A549 (cell line): Measurements from ENCODE around the gene MT2A. TPM values are rescaled to one million over a fixed set of nuclear protein-coding genes. Genes with fewer than 3 reads are reported as not detected.
A peak's percentile ranks its signal among the peaks of the same experiment; 100 is the strongest.

Source experiments
- ATAC-seq, 2 experiments: fragments of 200-7000 bp in 1 of 2; fragments of >200 bp in 1 of 2; cut with Nextera tagmentation in 1 of 2; cut with Tn5 transposase in 1 of 2; 3 replicates each; pipeline versions ENCODE4 v1.8.0 to v1.9.1; 2018 to 2020; ENCODE audit warnings: mild to moderate bottlenecking in 1 of 2, moderate library complexity in 1 of 2
- CTCF ChIA-PET: fragments of 300-600 bp; sonication (Branson Sonifier 250); formaldehyde crosslinking; extraction: SDS; loops from one replicate; lab custom pipeline; 2021; ENCODE audit warnings: antibody characterized with exemption, inconsistent platforms; lab: Yijun Ruan, JAX
- POLR2A ChIA-PET: fragments of 350-600 bp; formaldehyde crosslinking; extraction: SDS; loops from one replicate; lab custom pipeline; 2021; ENCODE audit warnings: antibody characterized with exemption, inconsistent platforms; lab: Yijun Ruan, JAX
- DNase-seq, 2 experiments: peaks; one replicate each; pipeline versions ENCODE4 v3.0.0 to v3.0.0-alpha.2; 2011 to 2016; ENCODE audit warnings: low read depth in 1 of 2, low spot score in 1 of 2
- FAIRE-seq: peaks from 2 replicates; lab custom pipeline; 2011; peaks lifted over from hg19 to GRCh38; lab: Jason Lieb, UNC
- H3K27ac ChIP-seq, 2 experiments: fragments of >200 bp; sonication (Bioruptor Twin); formaldehyde crosslinking; 3 replicates each; pipeline ENCODE4 v1.5.1; 2016 to 2017
- H3K4me1 ChIP-seq: fragments of >200 bp; sonication (Bioruptor Twin); formaldehyde crosslinking; 3 replicates; pipeline ENCODE4 v1.6.1; 2016
- H3K4me2 ChIP-seq: fragments of >200 bp; sonication (Bioruptor Twin); formaldehyde crosslinking; 3 replicates; pipeline ENCODE4 v1.6.1; 2016
- H3K4me3 ChIP-seq: fragments of >200 bp; sonication (Bioruptor Twin); formaldehyde crosslinking; 3 replicates; pipeline ENCODE4 v1.5.1; 2016
- H3K9me3 ChIP-seq: fragments of >200 bp; sonication (Bioruptor Twin); formaldehyde crosslinking; 3 replicates; pipeline ENCODE4 v1.6.1; 2016
- BHLHE40 ChIP-seq: IDR thresholded peaks from 2 replicates; pipeline ENCODE4 v1.6.1; 2012; ENCODE audit warnings: low read depth, low read length, inconsistent platforms
- CBX2 ChIP-seq: fragments of 200-600 bp; sonication (generic); IDR thresholded peaks from 2 replicates; pipeline ENCODE4 v1.6.1; 2016; ENCODE audit warnings: low read depth, mild to moderate bottlenecking, borderline replicate concordance
- CHD2 ChIP-seq: fragments of 150-350 bp; IDR thresholded peaks from 2 replicates; pipeline ENCODE4 v1.6.1; 2014; ENCODE audit warnings: low read length; ENCODE audit not compliant: partially characterized antibody
- EHMT2 ChIP-seq: fragments of 200-600 bp; sonication (generic); IDR thresholded peaks from 2 replicates; pipeline ENCODE4 v1.6.1; 2016; ENCODE audit warnings: antibody characterized with exemption, low read depth, mild to moderate bottlenecking, moderate library complexity
- ESRRA ChIP-seq: fragments of 150-350 bp; IDR thresholded peaks from 2 replicates; pipeline ENCODE4 v1.6.1; 2014; ENCODE audit warnings: mild to moderate bottlenecking, low read length, borderline replicate concordance
- FOSB ChIP-seq: fragments of 250-450 bp; sonication (Bioruptor Pico); IDR thresholded peaks from 2 replicates; pipeline ENCODE4 v1.5.0; 2020; ENCODE audit warnings: mild to moderate bottlenecking, moderate library complexity
- FOSL2 ChIP-seq, 2 experiments: fragments of 450-650 bp in 1 of 2; fragments of >200 bp in 1 of 2; sonication (Bioruptor Twin) in 1 of 2; formaldehyde crosslinking; IDR thresholded peaks; 2 replicates each; pipeline versions ENCODE4 v1.5.0 to v1.6.1; 2016 to 2020; ENCODE audit warnings: mild to moderate bottlenecking in 1 of 2, moderate library complexity in 1 of 2
- GATA3 ChIP-seq: IDR thresholded peaks from 2 replicates; pipeline ENCODE4 v1.6.1; 2012; ENCODE audit warnings: borderline replicate concordance
- HDAC2 ChIP-seq: fragments of 200-600 bp; sonication (generic); IDR thresholded peaks from 2 replicates; pipeline ENCODE4 v1.6.1; 2016
- HOXB13 ChIP-seq: fragments of 250-450 bp; sonication (Bioruptor Pico); IDR thresholded peaks from 2 replicates; pipeline ENCODE4 v1.5.0; 2020; ENCODE audit warnings: low read depth, mild to moderate bottlenecking, moderate library complexity
- HOXB5 ChIP-seq: fragments of 250-450 bp; sonication (Bioruptor Pico); IDR thresholded peaks from 2 replicates; pipeline ENCODE4 v1.5.0; 2020; ENCODE audit warnings: mild to moderate bottlenecking, moderate library complexity
- MAZ ChIP-seq: fragments of 150-350 bp; IDR thresholded peaks from 2 replicates; pipeline ENCODE4 v1.6.1; 2014; ENCODE audit warnings: antibody characterized with exemption, low read depth, low read length, borderline replicate concordance
- MYC ChIP-seq: IDR thresholded peaks from 2 replicates; pipeline ENCODE4 v1.6.1; 2012; ENCODE audit warnings: mild to moderate bottlenecking, inconsistent platforms, low read length, improper control_type of control experiment, borderline replicate concordance
- PHF8 ChIP-seq: fragments of 200-600 bp; sonication (generic); IDR thresholded peaks from 2 replicates; pipeline ENCODE4 v1.6.1; 2016; ENCODE audit warnings: low read depth, mild to moderate bottlenecking, antibody characterized with exemption, moderate library complexity, borderline replicate concordance
- RAD21 ChIP-seq, 2 experiments: fragments of >200 bp in 1 of 2; sonication (Bioruptor Twin) in 1 of 2; formaldehyde crosslinking in 1 of 2; IDR thresholded peaks in 1 of 2; conservative IDR thresholded peaks in 1 of 2; 2 replicates in 1 of 2; 3 replicates in 1 of 2; pipeline ENCODE4 v1.6.1; 2012 to 2018; ENCODE audit warnings: inconsistent platforms in 1 of 2
- RARB ChIP-seq: fragments of 250-450 bp; sonication (Bioruptor Pico); IDR thresholded peaks from 2 replicates; pipeline ENCODE4 v1.8.0; 2021; ENCODE audit warnings: mild to moderate bottlenecking, moderate library complexity
- SREBF2 ChIP-seq: fragments of 450-650 bp; IDR thresholded peaks from 2 replicates; pipeline ENCODE4 v1.6.1; 2014; ENCODE audit warnings: mild to moderate bottlenecking, moderate library complexity
- ZC3H11A ChIP-seq: fragments of 450-650 bp; IDR thresholded peaks from 2 replicates; pipeline ENCODE4 v1.6.1; 2014; ENCODE audit warnings: antibody characterized with exemption, mild to moderate bottlenecking
- WGBS: methylation state at CpG from one replicate; pipeline ENCODE4 v1.1.6; 2017; ENCODE audit errors: missing lambda C conversion rate; 5-methylcytosine and 5-hydroxymethylcytosine counted together
- polyA plus RNA-seq, 4 experiments: library from polyadenylated mRNA; depleted of rRNA in 3 of 4; stranded (reverse); fragments of >200 nt; fragmentation: RNase III in 1 of 4; extraction: RNeasy Plus Mini Kit Qiagen cat#74134 plus additional on column Dnase treatment in 1 of 4; gene quantifications; 2 replicates in 3 of 4; 3 replicates in 1 of 4; pipeline ENCODE4 v1.2.3, GENCODE V29; 2011 to 2017
- TF ChIP-seq, protein P1 (sequence below): fragments of 450-650 bp; IDR thresholded peaks from 2 replicates; pipeline ENCODE4 v1.6.1; 2014; ENCODE audit warnings: antibody characterized with exemption
- TF ChIP-seq, protein P2 (sequence below): fragments of >200 bp; sonication (Bioruptor Twin); formaldehyde crosslinking; IDR thresholded peaks from 2 replicates; pipeline ENCODE4 v1.6.1; 2016

MT2A gene
- polyA plus RNA-seq, 2 of the 4 experiments (the other 2 are of a cell fraction), result 39.1 to 305 TPM

DNA sequence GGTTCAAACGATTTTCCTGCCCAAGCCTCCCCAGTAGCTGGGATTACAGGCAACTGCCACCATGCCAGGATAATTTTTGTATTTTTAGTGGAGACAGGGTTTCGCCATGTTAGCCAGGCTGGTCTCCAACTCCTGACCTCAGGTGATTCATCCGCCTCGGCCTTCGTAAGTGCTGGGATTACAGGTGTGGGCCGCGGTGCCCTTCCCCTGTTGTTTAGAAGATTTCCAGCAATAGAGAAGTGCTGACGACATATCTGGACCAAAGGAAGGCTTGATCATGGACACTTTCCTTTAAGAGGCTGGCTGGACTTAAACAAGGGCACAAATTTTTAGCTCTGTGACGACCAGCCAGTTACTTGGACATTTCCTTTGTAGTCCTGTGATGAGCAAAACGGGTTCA, 22.8 kb downstream of the MT2A start (continued):
- TF ChIP-seq FOSL2 (IDR thresholded peaks at IDR 0.05) (no peak), FOSL2 (CRISPR knock-in tag; IDR thresholded peaks at IDR 0.05) (no peak), BHLHE40 (no peak), EHMT2 (no peak)
- TF ChIP-seq, protein P1, sequence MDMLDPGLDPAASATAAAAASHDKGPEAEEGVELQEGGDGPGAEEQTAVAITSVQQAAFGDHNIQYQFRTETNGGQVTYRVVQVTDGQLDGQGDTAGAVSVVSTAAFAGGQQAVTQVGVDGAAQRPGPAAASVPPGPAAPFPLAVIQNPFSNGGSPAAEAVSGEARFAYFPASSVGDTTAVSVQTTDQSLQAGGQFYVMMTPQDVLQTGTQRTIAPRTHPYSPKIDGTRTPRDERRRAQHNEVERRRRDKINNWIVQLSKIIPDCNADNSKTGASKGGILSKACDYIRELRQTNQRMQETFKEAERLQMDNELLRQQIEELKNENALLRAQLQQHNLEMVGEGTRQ, result no peak

DNA sequence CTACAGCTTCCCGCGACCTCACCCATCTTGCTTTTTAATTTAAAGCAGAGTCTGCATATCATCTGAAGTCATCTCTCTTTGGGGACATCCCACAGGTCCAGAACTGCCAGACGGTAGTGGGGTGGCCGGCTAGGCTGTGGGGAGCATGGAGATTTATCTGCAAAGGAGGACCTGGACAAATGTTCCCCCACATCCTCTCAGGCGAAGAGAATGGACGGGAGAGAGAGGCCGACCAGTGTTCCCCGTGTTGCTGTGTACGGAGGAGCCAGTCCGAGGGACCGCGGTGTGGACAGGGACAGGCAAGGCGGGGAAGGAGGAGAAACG, 23.4 kb downstream of the MT2A start:
- H3K4me1 ChIP-seq, result peaks cover 10% of the 10 kb centered on the region
- ATAC-seq (no peak), FAIRE-seq (no peak), DNase-seq (no peak)
- 91% methylated on average over 14 of the region's 14 CpGs for WGBS
- no peaks in the 10 kb centered on the region for H3K9me3 ChIP-seq
- no peak for TF ChIP-seq ESRRA
- no peak overlapping the region for H3K27ac ChIP-seq
- CTCF ChIA-PET, result interaction anchor here (1.5 to 2.6 kb wide), 2 partner anchors 11 to 24 kb away, joined by 4 to 16 read pairs; no protein-coding TSS in a partner anchor
- H3K4me3 ChIP-seq, result no peak overlapping the region
- POLR2A ChIA-PET, result no interaction called here
- H3K4me2 ChIP-seq, result no peak overlapping the region

DNA sequence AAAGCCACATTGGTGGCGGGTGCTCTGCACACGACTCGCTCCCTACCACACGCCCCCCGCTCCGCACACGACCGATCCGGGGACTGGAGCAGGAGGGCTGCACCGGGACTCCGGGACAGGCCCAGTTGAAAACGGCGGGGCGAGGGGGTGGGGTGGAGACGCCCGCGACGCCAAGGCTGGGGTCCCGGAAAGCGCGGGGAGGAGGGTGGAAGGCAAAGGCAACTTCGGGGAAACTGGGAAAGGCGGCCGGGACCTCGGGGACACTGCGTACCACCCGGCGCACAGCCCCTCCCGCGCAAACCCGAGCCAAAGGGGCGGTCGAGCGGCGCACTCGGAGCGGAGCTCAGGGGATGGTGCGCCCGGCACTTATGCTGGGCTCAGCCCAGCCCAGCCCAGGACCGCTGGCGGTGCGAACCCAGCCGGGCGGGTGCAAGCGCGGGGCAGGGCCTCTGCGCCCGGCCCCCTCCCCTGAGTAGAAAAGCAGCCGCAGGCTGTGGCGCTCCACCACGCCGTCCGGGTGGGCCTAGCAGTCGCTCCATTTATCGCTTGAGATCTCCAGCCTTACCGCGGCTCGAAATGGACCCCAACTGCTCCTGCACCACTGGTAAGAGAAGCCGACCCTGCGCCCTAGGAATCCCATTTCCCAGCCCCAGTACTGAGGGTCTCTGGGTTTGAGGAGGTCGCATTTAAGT, 23.9 kb downstream of the MT2A start, which contains the start of gene MT1M:
Gene MT1M, plus strand, starts transcription at position 504 of the 692 bp plus-strand sequence. Its CDS starts 73 bp downstream, at position 577.
- no peak for ATAC-seq
- no peaks in the 10 kb centered on the region for H3K9me3 ChIP-seq
- ChIA-PET CTCF (interaction anchor here (1.5 to 25.6 kb wide), 3 partner anchors 11 to 24 kb away, joined by 4 to 340 read pairs (median 16); partner anchors contain the start of gene MT2A), POLR2A (no interaction called here)
- 89% methylated on average over 51 of the region's 61 CpGs for WGBS
- no peak within 1 kb of the TSS for H3K27ac ChIP-seq
- H3K4me1 ChIP-seq, result peaks cover 5% of the 10 kb centered on the region
- no peak for FAIRE-seq
- no peak for TF ChIP-seq ZC3H11A
- no peak for TF ChIP-seq HOXB13
- TF ChIP-seq MYC, result no peak
- TF ChIP-seq CBX2, result no peak
- no peak for TF ChIP-seq RAD21 (conservative IDR thresholded peaks at IDR 0.05 in 1 of 2, IDR thresholded peaks at IDR 0.05 in 1 of 2)
- TF ChIP-seq CHD2, result no peak
- TF ChIP-seq GATA3, result no peak
- TF ChIP-seq, protein P2, sequence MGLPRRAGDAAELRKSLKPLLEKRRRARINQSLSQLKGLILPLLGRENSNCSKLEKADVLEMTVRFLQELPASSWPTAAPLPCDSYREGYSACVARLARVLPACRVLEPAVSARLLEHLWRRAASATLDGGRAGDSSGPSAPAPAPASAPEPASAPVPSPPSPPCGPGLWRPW, result no peak
- TF ChIP-seq SREBF2, result no peak
- TF ChIP-seq RARB (CRISPR knock-in tag), result no peak
- no peak for TF ChIP-seq FOSB (CRISPR knock-in tag)
- TF ChIP-seq HDAC2, result no peak
- TF ChIP-seq MAZ, result no peak
- no peak for TF ChIP-seq PHF8
- H3K4me2 ChIP-seq, result no peak within 1 kb of the TSS
- no peak within 1 kb of the TSS for H3K4me3 ChIP-seq
- no peak for DNase-seq

DNA sequence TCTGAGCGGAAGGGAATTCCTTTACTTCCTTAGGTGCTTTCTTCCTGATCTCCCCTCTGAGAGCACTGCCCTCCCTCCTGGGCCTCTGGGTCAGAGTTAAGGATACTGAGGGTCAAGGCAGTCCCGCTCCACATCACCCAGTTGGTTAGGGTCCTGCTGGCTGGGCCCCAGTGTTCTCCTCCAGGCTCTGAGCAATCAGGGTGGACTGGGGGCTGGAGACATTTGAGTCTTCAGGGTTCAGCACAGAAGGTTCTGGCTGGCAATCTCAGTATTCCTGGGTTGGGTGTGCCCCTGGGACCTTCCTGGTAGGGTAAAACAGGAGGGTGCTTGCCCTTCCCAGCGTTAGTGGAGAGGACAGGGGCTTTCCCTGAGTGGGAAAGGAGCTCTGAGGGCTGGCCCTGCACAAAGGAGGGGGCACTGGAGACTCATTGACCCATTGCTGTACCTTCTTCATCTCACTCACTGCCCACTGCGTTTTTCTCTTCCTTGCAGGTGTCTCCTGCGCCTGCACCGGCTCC, 24.5 kb downstream of the MT2A start:
- 78% methylated on average over 6 of the region's 6 CpGs for WGBS
- no peak for FAIRE-seq
- Histone ChIP-seq H3K4me2 (no peak overlapping the region), H3K4me3 (no peak overlapping the region), H3K4me1 (no peaks in the 10 kb centered on the region), H3K9me3 (no peaks in the 10 kb centered on the region), H3K27ac (no peak overlapping the region)
- no peak for DNase-seq
- TF ChIP-seq PHF8 (no peak), HOXB5 (CRISPR knock-in tag) (no peak), MYC (no peak), RAD21 (conservative IDR thresholded peaks at IDR 0.05 in 1 of 2, IDR thresholded peaks at IDR 0.05 in 1 of 2) (no peak)
- peak in 1 of 2 experiments; percentile 12; a peak in 1 of 6 replicates for ATAC-seq
- POLR2A ChIA-PET, result interaction anchor here (1.0 kb wide), 1 partner anchor 25 kb away, joined by 4 read pairs; the partner anchor contains the start of gene MT2A
- CTCF ChIA-PET, result interaction anchor here (1.3 to 25.6 kb wide), 2 partner anchors 11 to 23 kb away, joined by 4 to 340 read pairs; partner anchors contain the start of gene MT2A
